Mesodermal cell (in vitro differentiated cells): ENCODE measurements around the gene RAD50.

Source experiments
- H3K27ac ChIP-seq: 2 replicates; pipeline ENCODE4 v1.7.0; 2013; ENCODE audit warnings: mild to moderate bottlenecking, low read depth, low read length, moderate library complexity; ENCODE audit not compliant: severe bottlenecking
- H3K36me3 ChIP-seq: 2 replicates; pipeline ENCODE4 v1.7.1; 2013; ENCODE audit warnings: mild to moderate bottlenecking, low read length, moderate library complexity; ENCODE audit not compliant: control insufficient read depth, insufficient read depth
- H3K4me1 ChIP-seq: one replicate; pipeline ENCODE4 v1.7.1; 2013; ENCODE audit warnings: mild to moderate bottlenecking, low read length; ENCODE audit not compliant: insufficient read depth, control insufficient read depth, poor library complexity, severe bottlenecking
- H3K4me3 ChIP-seq: 2 replicates; pipeline ENCODE4 v1.7.0; 2013; ENCODE audit warnings: low read length, control low read depth, mild to moderate bottlenecking; ENCODE audit not compliant: insufficient read depth, poor library complexity, severe bottlenecking; ENCODE audit errors: extremely low read depth
- H3K9me3 ChIP-seq: 2 replicates; pipeline ENCODE4 v1.7.1; 2013; ENCODE audit warnings: mild to moderate bottlenecking, low read length, moderate library complexity; ENCODE audit not compliant: control insufficient read depth
- WGBS, 2 experiments: methylation state at CpG; one replicate each; pipeline ENCODE4 v1.1.5; 2013; ENCODE audit warnings: missing lambda C conversion rate in 2 of 2; ENCODE audit not compliant: insufficient coverage in 2 of 2; 5-methylcytosine and 5-hydroxymethylcytosine counted together

The RAD50 gene

DNA sequence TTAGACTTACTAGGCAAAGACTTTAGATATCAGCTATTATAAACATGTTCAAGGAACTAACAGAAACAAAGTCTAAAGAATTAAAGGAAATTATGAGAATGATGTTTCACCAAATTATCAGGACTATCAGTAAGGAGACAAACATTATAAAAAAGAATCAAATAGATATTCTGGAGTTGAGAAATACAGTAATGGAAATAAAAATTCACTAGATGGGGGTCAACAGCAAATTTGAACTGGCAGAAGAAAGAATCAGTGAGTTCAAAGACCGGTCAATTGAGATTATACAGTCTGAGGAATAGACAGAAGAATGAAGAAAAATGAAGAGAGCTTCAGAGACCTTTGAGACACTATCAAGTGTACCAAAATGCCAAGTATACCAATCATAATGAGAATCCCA lies 91.6 kb downstream of the RAD50 start:
- Histone ChIP-seq H3K4me3 (no peak overlapping the region), H3K36me3 (peaks cover 1% of the 10 kb centered on the region), H3K9me3 (no peaks in the 10 kb centered on the region), H3K4me1 (no peaks in the 10 kb centered on the region), H3K27ac (no peak overlapping the region)
- 88% methylated on average over 1 of the region's 1 CpG; no CpG with 5 or more reads in 1 of the 2 experiments for WGBS, 2 experiments

GRCh38 chr5:132651838-132652469 lies 95.2 kb downstream of the RAD50 start:
- no peak overlapping the region for H3K4me3 ChIP-seq
- H3K4me1 ChIP-seq, result peaks cover 4% of the 10 kb centered on the region
- no peaks in the 10 kb centered on the region for H3K36me3 ChIP-seq
- no peaks in the 10 kb centered on the region for H3K9me3 ChIP-seq
- 92 to 100% methylated on average over 2 to 3 of the region's 4 CpGs for WGBS, 2 experiments
- no peak overlapping the region for H3K27ac ChIP-seq

GRCh38 chr5:132653716-132654115 lies 96.9 kb downstream of the RAD50 start:
- WGBS, 2 experiments, result 79 to 92% methylated on average over 4 of the region's 7 CpGs

GRCh38 chr5:132655821-132656773 lies 99.3 kb downstream of the RAD50 start:
- WGBS, 2 experiments, result 12 to 13% methylated on average over 45 to 49 of the region's 92 CpGs
- H3K4me3 ChIP-seq, result peak overlapping the region; percentile 33
- no peaks in the 10 kb centered on the region for H3K9me3 ChIP-seq
- H3K36me3 ChIP-seq, result no peaks in the 10 kb centered on the region
- no peak overlapping the region for H3K27ac ChIP-seq
- H3K4me1 ChIP-seq, result peaks cover 4% of the 10 kb centered on the region

More at GRCh38 chr5:132653716-132654115, 96.9 kb downstream of the RAD50 start:
- Histone ChIP-seq H3K4me1 (peaks cover 4% of the 10 kb centered on the region), H3K4me3 (no peak overlapping the region), H3K9me3 (no peaks in the 10 kb centered on the region), H3K27ac (no peak overlapping the region), H3K36me3 (no peaks in the 10 kb centered on the region)

DNA sequence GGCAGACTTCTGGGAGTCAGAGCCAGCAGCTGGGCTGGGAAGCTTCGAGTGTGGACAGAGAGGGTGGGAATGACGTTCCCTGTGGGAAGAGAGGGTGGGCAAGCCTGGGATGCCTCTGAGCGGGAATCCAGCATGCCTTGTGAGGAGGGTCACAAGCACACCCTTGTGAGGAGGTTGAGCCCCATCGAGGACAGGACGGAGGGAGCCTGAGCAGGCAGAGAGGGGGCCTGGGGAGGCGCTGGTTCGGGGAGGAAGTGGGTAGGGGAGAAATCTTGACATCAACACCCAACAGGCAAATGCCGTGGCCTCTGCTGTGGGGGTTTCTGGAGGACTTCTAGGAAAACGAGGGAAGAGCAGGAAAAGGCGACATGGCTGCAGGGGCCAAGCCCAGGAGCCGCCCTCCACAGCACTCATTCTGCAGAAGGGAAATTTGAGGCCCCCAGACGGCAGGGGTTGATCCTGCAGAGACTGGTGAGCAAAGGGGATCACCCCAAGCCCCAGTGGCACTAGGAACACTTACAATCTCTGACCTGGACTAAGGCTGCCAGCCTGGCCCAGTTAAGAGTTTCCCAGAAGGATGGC lies 100.1 kb downstream of the RAD50 start:
- WGBS, 2 experiments, result 76 to 85% methylated on average over 7 of the region's 12 CpGs
- Histone ChIP-seq H3K9me3 (no peaks in the 10 kb centered on the region), H3K4me3 (no peak overlapping the region), H3K27ac (no peak overlapping the region), H3K4me1 (peaks cover 4% of the 10 kb centered on the region), H3K36me3 (no peaks in the 10 kb centered on the region)

DNA sequence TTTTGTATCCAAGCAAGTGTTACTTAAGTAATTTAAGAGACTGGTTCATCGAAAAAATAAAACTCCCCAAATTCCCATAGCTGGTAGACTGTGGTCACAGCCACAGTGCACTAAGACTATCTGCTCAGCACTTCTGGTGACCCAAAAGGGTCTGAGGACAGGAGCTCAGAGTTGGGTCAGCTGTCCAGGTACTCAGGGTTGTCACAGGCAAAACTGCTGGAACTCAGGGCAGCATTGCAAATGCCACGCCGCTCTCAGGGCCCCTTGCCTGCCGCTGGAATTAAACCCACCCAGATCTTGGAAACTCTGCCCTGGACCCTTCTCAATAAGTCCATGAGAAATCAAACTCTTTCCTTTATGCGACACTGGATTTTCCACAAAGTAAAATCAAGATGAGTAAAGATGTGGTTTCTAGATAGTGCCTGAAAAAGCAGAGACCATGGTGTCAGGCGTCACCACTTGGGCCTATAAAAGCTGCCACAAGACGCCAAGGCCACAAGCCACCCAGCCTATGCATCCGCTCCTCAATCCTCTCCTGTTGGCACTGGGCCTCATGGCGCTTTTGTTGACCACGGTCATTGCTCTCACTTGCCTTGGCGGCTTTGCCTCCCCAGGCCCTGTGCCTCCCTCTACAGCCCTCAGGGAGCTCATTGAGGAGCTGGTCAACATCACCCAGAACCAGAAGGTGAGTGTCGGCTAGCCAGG lies 101.1 kb downstream of the RAD50 start, which contains the start of gene IL13:
Gene IL13, plus strand, starts transcription at position 498 of the 705 bp plus-strand sequence. Its CDS starts 14 bp downstream, at position 512.
- no peaks in the 10 kb centered on the region for H3K36me3 ChIP-seq
- H3K9me3 ChIP-seq, result no peaks in the 10 kb centered on the region
- WGBS, 2 experiments, result 94% methylated on average over 10 of the region's 12 CpGs
- no peak within 1 kb of the TSS for H3K27ac ChIP-seq
- H3K4me3 ChIP-seq, result no peak within 1 kb of the TSS
- peaks cover 4% of the 10 kb centered on the region for H3K4me1 ChIP-seq

DNA sequence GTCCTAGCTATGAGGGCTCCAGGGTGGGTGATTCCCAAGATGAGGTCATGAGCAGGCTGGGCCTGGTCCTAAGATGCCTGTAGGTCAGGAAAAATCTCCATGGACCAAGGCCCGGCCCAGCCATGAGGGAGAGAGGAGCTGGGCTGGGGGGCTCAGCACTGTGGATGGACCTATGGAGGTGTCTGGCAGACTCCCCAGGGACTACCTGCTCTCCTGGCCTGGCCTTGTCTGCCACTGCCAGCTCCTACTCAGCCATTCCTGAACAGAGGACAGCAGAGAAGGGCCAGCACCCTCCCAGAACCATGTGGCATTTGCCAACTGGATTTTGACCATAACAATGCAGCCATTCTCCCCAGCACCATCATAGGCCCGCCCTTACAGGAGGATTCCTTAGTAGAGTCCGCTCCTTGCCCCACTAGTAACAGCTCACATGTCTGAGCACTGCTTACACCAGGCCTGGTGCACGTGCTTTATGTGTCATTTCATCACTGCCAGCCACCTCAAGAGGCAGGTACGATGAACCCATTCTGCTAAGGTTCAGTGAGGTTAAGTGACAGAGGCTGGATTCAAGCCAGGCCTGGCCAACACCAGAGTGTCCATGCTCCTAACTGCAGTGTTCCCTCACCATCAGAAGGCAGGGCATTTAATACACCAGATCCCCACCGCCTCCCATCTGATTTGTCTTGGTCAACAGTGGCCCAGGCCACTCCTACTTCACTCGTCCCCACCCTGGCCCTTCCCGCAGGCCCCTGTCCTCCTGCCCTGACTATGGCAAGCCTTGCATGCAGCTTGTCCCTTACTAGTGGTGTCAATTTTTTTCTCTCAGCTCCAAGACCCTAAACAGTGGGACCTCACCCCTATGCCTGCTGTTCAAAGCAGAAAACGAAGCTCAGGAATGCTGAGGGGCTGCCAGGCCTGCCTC lies 101.9 kb downstream of the RAD50 start:
- WGBS, 2 experiments, result 86 to 95% methylated on average over 8 to 9 of the region's 9 CpGs
- H3K4me3 ChIP-seq, result no peak overlapping the region
- H3K27ac ChIP-seq, result no peak overlapping the region
- H3K9me3 ChIP-seq, result no peaks in the 10 kb centered on the region
- no peaks in the 10 kb centered on the region for H3K36me3 ChIP-seq
- H3K4me1 ChIP-seq, result peaks cover 9% of the 10 kb centered on the region

- H3K27ac ChIP-seq, result no peak overlapping the region
- WGBS, 2 experiments, result 91% methylated on average over 20 to 21 of the region's 23 CpGs
- H3K9me3 ChIP-seq, result no peaks in the 10 kb centered on the region
- H3K4me3 ChIP-seq, result no peak overlapping the region
- peaks cover 15% of the 10 kb centered on the region for H3K4me1 ChIP-seq
- H3K36me3 ChIP-seq, result no peaks in the 10 kb centered on the region
Measured at GRCh38 chr5:132659598-132660493, 103.1 kb downstream of the RAD50 start.
